HUDEP-2 (cell line): ENCODE measurements around the gene MAGI1.

ENCODE experiments used
- DNase-seq, 76 experiments: peaks; one replicate each; lab custom pipeline; 2025; ENCODE audit not compliant: unreplicated experiment in 76 of 76; lab: John Stamatoyannopoulos, UW

Gene MAGI1

DNA sequence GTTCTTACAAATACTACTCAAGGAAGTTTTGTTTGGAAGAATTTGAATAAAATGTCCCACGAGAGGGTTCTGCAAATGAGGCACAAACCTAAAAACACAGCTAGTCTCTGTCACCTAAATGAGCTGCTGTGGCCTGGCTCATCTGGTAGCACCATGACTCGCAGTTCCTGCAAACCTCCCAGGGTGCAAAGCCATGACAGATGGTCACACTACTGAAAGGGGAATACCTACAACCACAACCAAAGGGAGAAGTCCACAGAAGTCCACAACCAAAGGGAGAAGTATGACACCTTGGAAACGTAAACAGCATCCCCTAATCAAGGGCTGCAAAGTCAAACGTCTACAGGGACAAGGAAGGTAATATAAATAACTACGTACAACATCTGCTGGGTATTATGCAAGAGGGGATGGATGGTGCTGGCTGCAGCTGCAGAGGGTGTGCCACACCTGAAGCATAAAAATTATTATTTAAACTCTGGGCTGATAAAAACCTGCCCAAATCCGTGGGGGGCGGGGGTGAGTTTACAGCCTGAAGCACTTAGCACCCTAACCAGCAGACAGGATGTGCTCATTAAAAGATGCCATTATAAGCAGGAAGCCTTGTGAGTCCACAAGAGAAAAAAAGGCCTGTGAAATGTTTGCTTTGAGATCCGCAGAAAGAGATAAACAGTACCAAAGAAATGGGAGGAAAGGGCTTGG, 184.0 kb downstream of the MAGI1 start:
- no peak for DNase-seq

DNA sequence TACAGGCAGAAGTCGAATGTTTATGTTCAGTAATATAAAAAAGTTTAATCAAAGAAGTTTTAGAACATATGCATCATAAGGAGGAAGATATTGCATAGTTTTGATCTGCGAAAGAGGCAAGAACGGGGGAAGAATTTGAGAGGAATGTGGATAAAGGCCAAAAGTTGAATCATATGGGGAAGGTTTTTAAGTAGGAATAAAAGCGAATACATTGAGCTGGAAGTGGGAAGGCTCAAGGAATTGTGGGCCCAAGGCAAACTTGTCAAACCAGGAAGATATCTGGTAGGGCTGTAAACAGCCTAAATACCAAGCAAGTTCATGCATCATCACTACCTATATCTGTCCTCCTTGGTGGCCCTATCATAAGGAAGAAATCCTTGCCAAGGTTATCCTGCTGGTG, 186.9 kb downstream of the MAGI1 start:
- DNase-seq: no peak

DNA sequence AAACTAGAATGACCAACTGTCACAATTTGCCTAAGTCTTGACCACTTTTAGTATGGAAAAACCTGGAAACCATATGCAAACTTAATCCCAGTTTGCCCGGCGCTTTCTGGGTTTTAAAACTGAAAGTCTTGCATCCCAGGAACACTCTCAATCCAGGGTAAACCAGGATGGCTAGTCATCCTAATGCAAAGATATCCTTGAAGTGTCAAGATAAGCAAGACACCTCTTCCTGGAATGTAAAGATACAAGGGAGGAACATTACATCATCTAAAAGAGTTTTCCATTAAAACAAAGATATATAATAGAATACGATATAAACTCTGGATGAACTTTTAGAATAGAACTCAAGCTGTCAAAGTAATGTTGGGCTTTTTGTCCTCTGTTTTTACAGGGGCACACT, 188.5 kb downstream of the MAGI1 start:
- DNase-seq: no peak

DNA sequence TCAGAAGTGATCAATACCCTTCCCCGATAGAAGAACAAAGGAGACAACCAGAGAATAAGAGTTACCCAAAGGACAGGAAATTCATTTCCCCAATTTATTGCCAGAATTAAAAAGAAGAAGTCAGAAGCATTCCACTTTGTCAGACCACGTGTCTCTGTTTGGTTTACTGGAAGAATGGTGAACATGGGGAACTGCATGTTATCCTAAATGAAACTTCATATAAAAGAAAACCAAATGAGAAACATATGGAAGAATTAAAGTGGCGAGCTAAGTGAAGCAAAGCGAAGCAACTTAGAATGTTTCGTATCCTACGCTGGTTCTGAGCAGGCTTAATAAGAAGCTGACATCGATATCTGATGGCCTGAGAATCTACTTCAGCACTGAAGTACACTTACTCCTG, 190.7 kb downstream of the MAGI1 start:
- no peak for DNase-seq

GRCh38 chr3:65846936-65847335, 191.8 kb downstream of the MAGI1 start:
- no peak for DNase-seq

DNA sequence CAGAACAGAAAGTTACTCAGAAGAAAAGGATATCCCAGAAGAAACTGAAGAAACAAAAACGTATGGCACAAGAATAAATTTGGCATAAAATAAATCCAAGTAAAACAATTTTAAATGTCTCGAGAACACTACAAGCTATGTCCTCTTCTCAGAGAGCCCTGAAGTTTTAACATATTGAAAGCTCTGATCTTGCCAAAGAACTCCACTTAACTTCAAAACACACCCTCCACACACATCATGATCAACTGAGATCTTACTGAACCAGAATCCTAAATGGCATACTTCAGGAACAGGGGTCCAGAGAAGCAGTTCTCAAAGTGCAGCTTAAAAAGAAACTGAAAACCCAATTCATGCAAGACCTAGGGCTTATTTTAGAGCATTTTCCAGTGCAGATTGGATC, 194.3 kb downstream of the MAGI1 start:
- DNase-seq: no peak

DNA sequence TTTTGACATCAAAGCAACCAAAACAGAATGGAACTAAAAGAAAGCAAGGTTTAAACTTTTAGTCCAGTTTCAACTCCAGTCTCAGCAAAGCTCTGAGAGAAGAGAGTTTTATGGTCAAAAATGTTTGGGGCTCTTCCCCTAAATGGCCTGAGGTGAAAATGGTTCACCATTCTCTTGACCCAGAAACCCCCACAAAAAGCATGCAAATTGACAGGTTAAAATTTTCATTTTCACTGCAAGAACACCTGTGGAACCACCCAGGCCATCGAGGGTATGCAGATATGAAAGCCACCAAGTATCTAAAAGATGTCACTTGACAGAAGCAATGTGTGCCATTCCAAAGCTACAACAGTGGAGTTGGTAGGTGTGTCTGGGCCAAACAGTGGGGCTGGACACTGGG, 195.0 kb downstream of the MAGI1 start:
- no peak for DNase-seq

DNA sequence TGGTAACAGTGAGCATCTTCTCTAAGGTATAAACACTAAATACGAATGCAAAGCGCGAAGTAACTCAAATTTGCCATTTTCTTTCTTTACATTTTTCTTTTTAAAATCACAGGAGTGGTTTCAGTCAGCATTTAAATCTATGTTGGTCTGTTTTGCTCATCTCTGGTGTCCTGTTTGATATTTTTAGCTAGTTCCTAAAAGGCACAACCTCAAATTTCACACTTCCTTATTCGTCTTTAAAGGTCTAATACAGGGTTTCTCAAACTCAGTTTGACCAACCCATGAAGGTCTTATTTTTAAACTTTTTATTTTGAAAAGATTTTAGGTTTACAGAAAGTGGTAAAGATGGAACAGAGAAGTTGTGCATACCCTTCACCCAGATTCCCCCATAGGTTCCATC, 201.1 kb downstream of the MAGI1 start:
- no peak for DNase-seq

- DNase-seq: no peak
These were observed 202.7 kb downstream of the MAGI1 start for GRCh38 chr3:65836047-65836446.

GRCh38 chr3:65833761-65834505, 204.8 kb downstream of the MAGI1 start:
- DNase-seq: no peak

DNA sequence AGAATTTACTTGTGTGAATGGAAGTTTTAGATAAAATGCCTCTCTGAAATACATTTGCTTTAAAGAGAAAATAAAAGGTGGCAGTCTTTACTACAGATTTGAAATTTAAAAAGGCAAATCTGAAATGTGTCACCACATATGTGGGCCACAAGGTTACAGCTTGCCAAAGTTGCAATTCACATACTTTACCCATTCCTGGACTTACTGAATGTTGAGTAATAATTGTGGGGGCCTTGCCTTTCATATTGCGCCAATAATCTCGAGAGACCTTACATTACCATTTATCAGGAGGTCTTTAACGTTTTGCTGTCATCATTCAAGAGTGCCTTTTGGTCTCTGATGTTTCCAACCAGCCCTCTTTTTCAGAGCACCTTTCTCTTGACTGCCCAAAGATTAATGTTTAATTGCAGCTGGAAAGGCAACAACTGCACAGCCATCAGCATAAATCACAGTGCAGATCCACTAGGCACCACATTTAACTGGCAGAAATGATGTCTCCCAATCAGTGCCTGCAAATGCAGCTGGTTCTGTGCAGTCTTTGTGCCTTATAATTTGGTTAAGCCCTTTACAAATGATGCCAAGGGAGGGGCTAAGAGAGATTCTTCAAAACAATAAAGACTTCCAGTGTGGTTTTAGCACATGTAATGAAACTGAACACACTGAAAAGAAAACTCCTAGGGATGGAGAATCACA, 206.8 kb downstream of the MAGI1 start:
- no peak for DNase-seq

DNA sequence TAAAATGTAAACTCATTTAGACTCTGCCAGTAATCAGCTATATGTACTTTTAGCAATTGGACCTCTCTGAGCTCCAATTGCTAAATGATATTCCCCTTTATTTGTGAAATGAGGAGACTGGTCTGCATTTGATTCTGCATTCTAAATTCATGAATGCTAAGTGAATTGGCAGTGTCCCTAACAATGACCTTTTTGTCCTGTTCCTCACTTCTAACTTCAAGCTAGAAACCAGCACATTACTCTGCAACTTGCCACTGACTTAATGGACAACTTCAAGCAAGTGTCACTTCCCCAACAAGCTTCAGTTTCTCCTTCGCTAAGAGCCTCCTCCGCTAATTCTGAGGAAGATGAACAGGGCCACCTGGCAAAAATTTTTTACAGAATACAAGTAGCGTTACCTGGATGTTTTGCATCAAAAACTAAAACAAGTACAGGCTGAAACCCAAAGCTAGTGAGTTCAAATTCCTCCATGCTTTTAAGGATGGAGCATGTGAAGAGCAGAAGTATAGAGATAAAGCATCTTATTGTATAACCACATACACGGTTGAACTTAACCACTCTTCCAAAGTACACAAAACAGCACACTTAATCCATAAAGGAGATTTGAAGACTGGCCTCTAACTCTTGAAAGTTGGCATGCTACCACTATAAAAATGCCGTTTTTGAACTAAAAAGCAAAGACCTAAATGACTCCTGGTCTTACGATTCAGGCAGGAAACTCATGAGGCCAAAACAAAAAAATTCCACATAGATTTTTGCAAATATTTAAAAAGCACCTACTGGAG, 207.6 kb downstream of the MAGI1 start:
- DNase-seq: no peak

DNA sequence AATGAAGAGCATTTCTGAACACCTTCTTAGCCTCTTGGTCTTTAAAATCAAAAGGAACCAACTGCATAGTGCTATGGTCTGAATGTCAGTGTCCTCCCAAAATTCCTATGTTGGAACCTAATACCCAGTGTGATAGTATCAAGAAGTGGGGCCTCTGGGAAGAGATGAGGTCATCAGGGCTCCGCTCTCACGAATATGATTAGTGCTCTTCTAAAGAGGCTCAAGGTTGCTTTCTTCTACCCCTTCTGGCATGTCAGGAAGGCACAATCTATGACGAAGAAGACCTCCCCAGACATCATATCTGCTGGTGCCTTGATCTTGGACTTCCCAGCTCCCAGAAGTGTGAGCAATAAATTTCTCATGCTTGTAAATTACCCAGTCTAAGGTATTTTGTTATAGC, 209.5 kb downstream of the MAGI1 start:
- DNase-seq: no peak

DNA sequence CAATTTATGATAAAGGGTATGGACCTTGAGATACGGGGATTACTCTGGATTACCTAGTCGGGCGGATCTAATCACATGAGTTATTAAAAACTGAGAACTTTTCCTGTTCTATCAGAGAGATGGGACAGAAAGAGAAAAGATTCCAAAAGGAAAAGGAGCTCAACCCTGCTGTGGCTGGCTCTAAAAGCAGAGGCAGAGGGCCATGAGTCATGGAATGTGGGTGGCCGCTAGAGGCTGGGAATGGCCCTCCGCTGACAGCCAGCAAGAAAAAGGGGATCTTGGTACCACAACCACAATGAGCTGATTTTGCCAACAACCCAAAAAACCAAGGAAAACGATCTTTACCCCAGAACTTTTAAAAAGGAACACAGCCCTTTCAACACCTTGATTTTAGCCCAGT, 210.0 kb downstream of the MAGI1 start:
- DNase-seq: no peak

GRCh38 chr3:65827076-65827475, 211.6 kb downstream of the MAGI1 start:
- DNase-seq: no peak

- DNase-seq: no peak
These were observed 214.6 kb downstream of the MAGI1 start for GRCh38 chr3:65824166-65824565.

- DNase-seq: no peak
These were observed 218.1 kb downstream of the MAGI1 start for GRCh38 chr3:65820600-65820999.

DNA sequence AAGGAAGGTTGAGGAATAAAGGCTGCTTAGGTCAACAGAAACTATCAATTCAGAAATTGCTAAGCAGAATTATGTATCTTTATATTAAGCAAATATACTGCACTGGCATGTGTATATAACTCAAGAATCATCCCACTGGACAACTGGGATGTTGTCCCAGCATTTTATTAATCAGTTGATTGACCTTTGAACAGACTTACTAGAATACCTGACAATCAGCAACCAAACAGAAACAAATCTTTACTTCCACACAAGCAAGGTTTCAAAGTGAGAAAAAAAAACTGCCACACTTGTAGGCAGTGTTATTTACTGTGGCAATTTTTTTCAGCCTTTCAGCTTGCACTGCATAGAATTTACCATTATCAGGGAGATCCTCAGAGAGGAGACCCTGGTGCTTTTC, 218.8 kb downstream of the MAGI1 start:
- no peak for DNase-seq

DNA sequence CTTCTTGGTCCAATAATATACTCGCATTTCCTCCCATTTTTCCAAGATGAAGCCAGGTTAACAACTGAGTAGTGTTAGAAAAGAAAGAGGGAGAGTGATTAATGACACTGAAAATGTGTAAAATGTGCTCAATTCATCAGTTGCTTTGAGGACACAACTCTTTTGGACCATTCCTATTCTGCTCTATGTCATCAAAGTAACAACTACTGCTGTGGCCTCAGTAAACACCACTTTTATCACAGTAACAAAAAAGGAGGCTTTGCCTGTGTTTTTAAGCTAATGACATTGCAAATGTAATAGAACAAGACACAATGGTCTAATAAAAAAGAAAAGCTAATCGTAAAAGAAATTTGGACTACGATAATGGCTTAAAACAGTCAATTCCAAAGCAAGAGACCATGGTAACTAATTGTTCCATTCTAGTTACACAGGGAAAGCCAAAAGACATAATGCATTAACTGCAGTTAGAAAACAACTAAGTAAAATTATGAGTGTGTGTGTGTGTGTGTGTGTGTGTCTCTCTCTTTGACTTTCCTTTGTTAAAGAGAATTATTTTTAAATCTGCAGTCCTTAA, 221.1 kb downstream of the MAGI1 start:
- no peak for DNase-seq

GRCh38 chr3:65816208-65816607, 222.5 kb downstream of the MAGI1 start:
- no peak for DNase-seq
